Mammary epithelial cell (primary cell): ENCODE measurements around the gene PDE3B.

Experiments
- EZH2 ChIP-seq: IDR thresholded peaks from 2 replicates; pipeline ENCODE4 v1.6.1; 2012; ENCODE audit warnings: low read length, inconsistent platforms, borderline replicate concordance
- TF ChIP-seq, protein P1 (sequence below), 2 donors: IDR thresholded peaks in 1 of 2; conservative IDR thresholded peaks in 1 of 2; 2 replicates each; pipeline ENCODE4 v1.5.1; 2011 to 2012; ENCODE audit warnings: inconsistent platforms in 2 of 2, low read length in 2 of 2, mild to moderate bottlenecking in 2 of 2, control low read depth in 1 of 2, low read depth in 1 of 2; ENCODE audit not compliant: insufficient read depth in 1 of 2; ENCODE audit errors: extremely low read depth in 1 of 2

DNA sequence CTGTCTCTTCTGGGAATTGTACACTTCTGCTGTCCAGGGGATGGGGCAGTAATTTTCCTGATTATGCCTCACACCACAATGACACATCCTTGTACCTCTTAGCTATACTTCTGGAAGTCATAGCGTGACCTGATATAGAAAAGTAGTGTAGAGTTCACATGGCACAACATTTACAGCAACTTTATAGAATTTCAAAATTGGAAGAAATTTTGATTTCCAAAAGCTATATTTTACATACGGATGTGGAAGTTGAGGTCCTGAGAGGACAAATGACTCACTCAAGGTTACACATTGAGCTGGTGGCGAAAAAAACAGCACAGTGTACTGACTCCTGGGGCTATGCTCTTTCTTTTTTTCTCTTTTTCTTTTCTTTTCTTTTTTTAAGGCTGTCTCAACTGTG is 254.8 kb downstream of the PDE3B start:
- TF ChIP-seq, protein P1, sequence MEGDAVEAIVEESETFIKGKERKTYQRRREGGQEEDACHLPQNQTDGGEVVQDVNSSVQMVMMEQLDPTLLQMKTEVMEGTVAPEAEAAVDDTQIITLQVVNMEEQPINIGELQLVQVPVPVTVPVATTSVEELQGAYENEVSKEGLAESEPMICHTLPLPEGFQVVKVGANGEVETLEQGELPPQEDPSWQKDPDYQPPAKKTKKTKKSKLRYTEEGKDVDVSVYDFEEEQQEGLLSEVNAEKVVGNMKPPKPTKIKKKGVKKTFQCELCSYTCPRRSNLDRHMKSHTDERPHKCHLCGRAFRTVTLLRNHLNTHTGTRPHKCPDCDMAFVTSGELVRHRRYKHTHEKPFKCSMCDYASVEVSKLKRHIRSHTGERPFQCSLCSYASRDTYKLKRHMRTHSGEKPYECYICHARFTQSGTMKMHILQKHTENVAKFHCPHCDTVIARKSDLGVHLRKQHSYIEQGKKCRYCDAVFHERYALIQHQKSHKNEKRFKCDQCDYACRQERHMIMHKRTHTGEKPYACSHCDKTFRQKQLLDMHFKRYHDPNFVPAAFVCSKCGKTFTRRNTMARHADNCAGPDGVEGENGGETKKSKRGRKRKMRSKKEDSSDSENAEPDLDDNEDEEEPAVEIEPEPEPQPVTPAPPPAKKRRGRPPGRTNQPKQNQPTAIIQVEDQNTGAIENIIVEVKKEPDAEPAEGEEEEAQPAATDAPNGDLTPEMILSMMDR (conservative IDR thresholded peaks at IDR 0.05 in 1 of 2, IDR thresholded peaks at IDR 0.05 in 1 of 2; ENCODE audit: extremely low read depth in 1 of 2, insufficient read depth in 1 of 2, low read depth in 1 of 2, low read length in 2 of 2): no peak
- TF ChIP-seq EZH2: no peak
